ENCODE measurements around the gene SIDT1.

DNA sequence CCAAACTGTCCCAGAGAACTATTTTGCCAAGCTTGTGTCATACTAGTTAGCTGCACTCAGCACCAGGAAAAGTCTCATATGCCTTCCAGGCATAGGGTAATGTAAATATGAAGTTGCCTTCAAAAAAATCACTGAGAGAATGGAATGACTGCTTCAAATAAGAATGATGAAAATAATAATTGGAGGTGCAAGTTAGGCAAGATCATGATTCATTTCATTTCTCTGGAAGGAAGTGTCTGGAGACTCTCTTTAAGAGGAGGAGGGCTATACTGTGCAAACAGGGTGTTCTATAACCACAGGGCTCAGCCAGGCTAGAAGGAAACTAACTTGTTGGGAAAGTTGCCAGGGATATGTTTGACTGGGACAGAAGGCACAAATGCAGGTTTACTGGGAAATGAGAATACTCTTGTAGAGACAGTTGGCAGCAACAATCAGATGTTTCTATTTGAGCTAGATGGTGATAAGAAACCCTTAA is 4.3 kb downstream of the SIDT1 start:
- no peak for TF ChIP-seq TAF1 (IDR thresholded peaks at IDR 0.05; ENCODE audit: low read depth, low read length)
- no peak for TF ChIP-seq POU2F2 (IDR thresholded peaks at IDR 0.05; ENCODE audit: low read depth, low read length)
- no peak for TF ChIP-seq POLR2A (IDR thresholded peaks at IDR 0.05; ENCODE audit: low read depth, low read length)
